Mucosa of rectum (tissue), 2 donors: ENCODE measurements around the gene DAB2IP.
A peak's percentile ranks its signal among the peaks of the same experiment; 100 is the strongest.

Experiments used
- H3K27ac ChIP-seq, 2 donors: one replicate each; pipeline ENCODE4 v1.7.0; 2013; ENCODE audit warnings: inconsistent platforms in 2 of 2, low read depth in 2 of 2, low read length in 2 of 2
- H3K27me3 ChIP-seq, 2 donors: one replicate each; pipeline ENCODE4 v1.7.0; 2013; ENCODE audit warnings: low read length in 2 of 2; ENCODE audit not compliant: control insufficient read depth in 2 of 2, insufficient read depth in 2 of 2
- H3K36me3 ChIP-seq, 2 donors: one replicate each; pipeline ENCODE4 v1.7.0; 2013; ENCODE audit warnings: low read length in 2 of 2; ENCODE audit not compliant: control insufficient read depth in 2 of 2, insufficient read depth in 2 of 2
- H3K4me1 ChIP-seq, 2 donors: one replicate each; pipeline ENCODE4 v1.7.0; 2013; ENCODE audit warnings: low read length in 2 of 2, mild to moderate bottlenecking in 1 of 2; ENCODE audit not compliant: control insufficient read depth in 2 of 2, insufficient read depth in 2 of 2
- H3K4me3 ChIP-seq, 2 donors: one replicate each; pipeline ENCODE4 v1.7.0; 2013; ENCODE audit warnings: low read length in 2 of 2
- H3K9ac ChIP-seq, 2 donors: one replicate each; pipeline ENCODE4 v1.7.0; 2013; ENCODE audit warnings: low read length in 2 of 2, low read depth in 1 of 2, mild to moderate bottlenecking in 1 of 2
- H3K9me3 ChIP-seq, 2 donors: one replicate each; pipeline ENCODE4 v1.7.0; 2013; ENCODE audit warnings: low read length in 2 of 2; ENCODE audit not compliant: control insufficient read depth in 2 of 2
- donor health status: healthy.
- donor health status: Normal muscosa, but diverticular disease.

The DAB2IP gene

GRCh38 chr9:121651295-121652020 is at the start of gene DAB2IP:
DAB2IP (plus strand) TSS chr9:121651634; CDS start chr9:121651776, 142 bp downstream.
- Histone ChIP-seq H3K4me3 (peak within 1 kb of the TSS; percentile 83 to 90), H3K27ac (peak within 1 kb of the TSS; percentile 94 to 97), H3K4me1 (peaks cover 40 to 52% of the 10 kb centered on the region in 2 donors), H3K9me3 (no peaks in the 10 kb centered on the region), H3K9ac (peak within 1 kb of the TSS; percentile 86 to 93), H3K36me3 (peaks cover 2 to 3% of the 10 kb centered on the region in 2 donors), H3K27me3 (no peaks in the 10 kb centered on the region)

GRCh38 chr9:121603028-121603427 is 48.4 kb upstream of the DAB2IP start:
- H3K4me3 ChIP-seq = no peak overlapping the region
- no peaks in the 10 kb centered on the region for H3K9me3 ChIP-seq
- H3K9ac ChIP-seq = no peak overlapping the region
- H3K36me3 ChIP-seq = no peaks in the 10 kb centered on the region
- no peak overlapping the region for H3K27ac ChIP-seq
- peaks cover 16 to 21% of the 10 kb centered on the region in 2 donors for H3K4me1 ChIP-seq
- H3K27me3 ChIP-seq = peaks cover 0 to 10% of the 10 kb centered on the region in 2 donors

GRCh38 chr9:121604242-121604641 is 47.2 kb upstream of the DAB2IP start:
- Histone ChIP-seq H3K36me3 (no peaks in the 10 kb centered on the region), H3K9ac (no peak overlapping the region), H3K9me3 (no peaks in the 10 kb centered on the region), H3K4me3 (no peak overlapping the region), H3K27me3 (peaks cover 0 to 10% of the 10 kb centered on the region in 2 donors), H3K4me1 (peaks cover 7 to 12% of the 10 kb centered on the region in 2 donors), H3K27ac (no peak overlapping the region)

- H3K9me3 ChIP-seq = no peaks in the 10 kb centered on the region
- peaks cover 5 to 11% of the 10 kb centered on the region in 2 donors for H3K4me1 ChIP-seq
- H3K4me3 ChIP-seq = no peak overlapping the region
- no peak overlapping the region for H3K9ac ChIP-seq
- peaks cover 0 to 10% of the 10 kb centered on the region in 2 donors for H3K27me3 ChIP-seq
- H3K36me3 ChIP-seq = no peaks in the 10 kb centered on the region
- no peak overlapping the region for H3K27ac ChIP-seq
These were observed 46.8 kb upstream of the DAB2IP start for GRCh38 chr9:121604654-121605053.

GRCh38 chr9:121607434-121608167 is 43.8 kb upstream of the DAB2IP start:
- no peaks in the 10 kb centered on the region for H3K36me3 ChIP-seq
- H3K9me3 ChIP-seq = no peaks in the 10 kb centered on the region
- H3K27ac ChIP-seq = no peak overlapping the region
- no peak overlapping the region for H3K9ac ChIP-seq
- peaks cover 2 to 3% of the 10 kb centered on the region in 2 donors for H3K4me1 ChIP-seq
- no peaks in the 10 kb centered on the region for H3K27me3 ChIP-seq
- H3K4me3 ChIP-seq = no peak overlapping the region

- Histone ChIP-seq H3K9ac (no peak overlapping the region), H3K4me3 (no peak overlapping the region)
These were observed 43.1 kb upstream of the DAB2IP start for GRCh38 chr9:121608168-121608853.

GRCh38 chr9:121609822-121610637 is 41.4 kb upstream of the DAB2IP start:
- Histone ChIP-seq H3K9ac (no peak overlapping the region), H3K36me3 (no peaks in the 10 kb centered on the region), H3K4me1 (peaks cover 0 to 6% of the 10 kb centered on the region in 2 donors), H3K27me3 (no peaks in the 10 kb centered on the region), H3K4me3 (no peak overlapping the region), H3K27ac (no peak overlapping the region), H3K9me3 (no peaks in the 10 kb centered on the region)

More at GRCh38 chr9:121608168-121608853, 43.1 kb upstream of the DAB2IP start:
- no peaks in the 10 kb centered on the region for H3K36me3 ChIP-seq
- H3K4me1 ChIP-seq = peaks cover 2 to 6% of the 10 kb centered on the region in 2 donors
- no peak overlapping the region for H3K27ac ChIP-seq
- no peaks in the 10 kb centered on the region for H3K27me3 ChIP-seq
- no peaks in the 10 kb centered on the region for H3K9me3 ChIP-seq

GRCh38 chr9:121610638-121610953 is 40.8 kb upstream of the DAB2IP start:
- Histone ChIP-seq H3K36me3 (no peaks in the 10 kb centered on the region), H3K9me3 (no peaks in the 10 kb centered on the region), H3K27me3 (no peaks in the 10 kb centered on the region), H3K4me1 (peaks cover 0 to 6% of the 10 kb centered on the region in 2 donors), H3K9ac (no peak overlapping the region), H3K27ac (no peak overlapping the region), H3K4me3 (no peak overlapping the region)

- H3K4me3 ChIP-seq = no peak overlapping the region
- no peak overlapping the region for H3K27ac ChIP-seq
- H3K36me3 ChIP-seq = no peaks in the 10 kb centered on the region
- H3K9me3 ChIP-seq = no peaks in the 10 kb centered on the region
- no peaks in the 10 kb centered on the region for H3K27me3 ChIP-seq
- H3K4me1 ChIP-seq = peaks cover 0 to 6% of the 10 kb centered on the region in 2 donors
- H3K9ac ChIP-seq = no peak overlapping the region
These were observed 38.9 kb upstream of the DAB2IP start for GRCh38 chr9:121612511-121612998.
